Muscle layer of colon (tissue), 2 donors: Measurements from ENCODE around the gene DNA2.
"Not testable (repeated sequence)": the region's sequence is repeated elsewhere in the genome, so short reads cannot be mapped to it uniquely, and the experiment has no call there.

ENCODE experiments used
- H3K27ac ChIP-seq: one replicate; pipeline ENCODE4 v1.7.0; 2013; ENCODE audit warnings: low read depth, mild to moderate bottlenecking, low read length, moderate library complexity
- H3K27me3 ChIP-seq, 2 donors: one replicate each; pipeline ENCODE4 v1.7.0; 2013; ENCODE audit warnings: low read length in 2 of 2, mild to moderate bottlenecking in 2 of 2; ENCODE audit not compliant: insufficient read depth in 2 of 2, control insufficient read depth in 1 of 2
- H3K36me3 ChIP-seq: one replicate; pipeline ENCODE4 v1.7.0; 2013; ENCODE audit warnings: mild to moderate bottlenecking, low read length; ENCODE audit not compliant: insufficient read depth
- H3K4me1 ChIP-seq: one replicate; pipeline ENCODE4 v1.7.0; 2013; ENCODE audit warnings: mild to moderate bottlenecking, low read length; ENCODE audit not compliant: insufficient read depth
- H3K4me3 ChIP-seq, 2 donors: one replicate each; pipeline ENCODE4 v1.7.0; 2013; ENCODE audit warnings: low read length in 2 of 2, low read depth in 1 of 2, mild to moderate bottlenecking in 1 of 2, moderate library complexity in 1 of 2
- H3K9ac ChIP-seq: one replicate; pipeline ENCODE4 v1.7.0; 2013; ENCODE audit warnings: low read length
- H3K9me3 ChIP-seq: one replicate; pipeline ENCODE4 v1.7.0; 2013; ENCODE audit warnings: mild to moderate bottlenecking, low read length
- donor health status: abdominal sarcoma.
- donor health status: Adenocarcinoma of cecum.

DNA2 gene

GRCh38 chr10:68489919-68490318 lies 18.1 kb upstream of the DNA2 start:
- peaks cover 29% of the 10 kb centered on the region for H3K36me3 ChIP-seq

GRCh38 chr10:68474021-68474420 lies 2.2 kb upstream of the DNA2 start:
- Histone ChIP-seq H3K36me3 (no peaks in the 10 kb centered on the region), H3K4me3 (no peak overlapping the region), H3K27me3 (no peaks in the 10 kb centered on the region), H3K27ac (no peak overlapping the region), H3K9ac (no peak overlapping the region), H3K4me1 (peaks cover 6% of the 10 kb centered on the region), H3K9me3 (no peaks in the 10 kb centered on the region)

More at GRCh38 chr10:68489919-68490318, 18.1 kb upstream of the DNA2 start:
- no peaks in the 10 kb centered on the region for H3K9me3 ChIP-seq
- no peak overlapping the region for H3K9ac ChIP-seq
- H3K27me3 ChIP-seq = no peaks in the 10 kb centered on the region
- H3K4me1 ChIP-seq = no peaks in the 10 kb centered on the region
- H3K27ac ChIP-seq = no peak overlapping the region
- H3K4me3 ChIP-seq = no peak overlapping the region

GRCh38 chr10:68471063-68471585 lies 649 bp downstream of the DNA2 start:
- Histone ChIP-seq H3K36me3 (no peaks in the 10 kb centered on the region), H3K4me1 (peaks cover 6% of the 10 kb centered on the region), H3K9me3 (no peaks in the 10 kb centered on the region), H3K4me3 (peak overlapping the region; percentile 58 to 88), H3K9ac (no peak overlapping the region), H3K27ac (no peak overlapping the region), H3K27me3 (no peaks in the 10 kb centered on the region)

- H3K27me3 ChIP-seq = no peaks in the 10 kb centered on the region
- no peaks in the 10 kb centered on the region for H3K9me3 ChIP-seq
- H3K9ac ChIP-seq = no peak overlapping the region
- H3K27ac ChIP-seq = no peak overlapping the region
- H3K36me3 ChIP-seq = no peaks in the 10 kb centered on the region
- H3K4me3 ChIP-seq = no peak overlapping the region
- peaks cover 6% of the 10 kb centered on the region for H3K4me1 ChIP-seq
These were observed 1.5 kb downstream of the DNA2 start for GRCh38 chr10:68470300-68470699.

GRCh38 chr10:68469838-68470237 lies 1.9 kb downstream of the DNA2 start:
- no peak overlapping the region for H3K4me3 ChIP-seq
- peaks cover 6% of the 10 kb centered on the region for H3K4me1 ChIP-seq
- H3K9me3 ChIP-seq = no peaks in the 10 kb centered on the region
- H3K27me3 ChIP-seq = no peaks in the 10 kb centered on the region
- H3K27ac ChIP-seq = no peak overlapping the region
- H3K36me3 ChIP-seq = no peaks in the 10 kb centered on the region
- H3K9ac ChIP-seq = no peak overlapping the region

- not testable (repeated sequence) for H3K27ac ChIP-seq, H3K36me3 ChIP-seq, H3K9me3 ChIP-seq, H3K4me3 ChIP-seq, H3K4me1 ChIP-seq, H3K9ac ChIP-seq, H3K27me3 ChIP-seq
These were observed 7.0 kb downstream of the DNA2 start for GRCh38 chr10:68464729-68465128.

DNA sequence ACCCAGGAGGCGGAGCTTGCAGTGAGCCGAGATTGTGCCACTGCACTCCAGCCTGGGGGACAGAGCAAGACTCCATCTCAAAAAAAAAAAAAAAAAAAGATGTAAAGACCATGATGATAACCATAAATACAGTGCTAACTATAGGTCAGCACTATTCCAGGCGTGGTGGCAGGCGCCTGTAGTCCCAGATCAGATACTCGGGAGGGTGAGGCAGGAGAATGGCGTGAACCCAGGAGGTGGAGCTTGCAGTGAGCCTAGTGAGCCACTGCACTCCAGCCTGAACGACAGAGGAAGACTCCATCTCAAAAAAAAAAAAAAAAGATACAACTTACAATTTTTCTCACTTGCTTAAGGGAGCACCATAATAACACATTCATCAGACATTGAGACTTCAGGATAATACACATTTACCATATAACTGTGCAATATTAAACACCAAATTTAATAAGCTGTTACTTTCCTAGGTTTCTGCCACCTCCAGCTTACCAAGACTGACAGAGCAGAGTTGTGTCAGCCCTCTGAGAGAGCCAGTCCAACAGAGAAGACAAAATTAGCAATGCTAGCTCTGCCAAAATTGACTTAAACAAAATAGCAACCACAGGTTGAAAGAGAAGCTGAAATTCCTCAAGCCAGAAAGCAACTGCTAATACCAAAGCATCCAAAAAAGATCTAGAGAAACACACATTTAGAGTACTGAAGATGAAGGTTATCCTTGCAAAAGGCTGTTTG lies 8.2 kb downstream of the DNA2 start:
- H3K27ac ChIP-seq = no peak overlapping the region
- H3K9me3 ChIP-seq = no peaks in the 10 kb centered on the region
- no peaks in the 10 kb centered on the region for H3K4me1 ChIP-seq
- H3K9ac ChIP-seq = no peak overlapping the region
- H3K4me3 ChIP-seq = no peak overlapping the region
- no peaks in the 10 kb centered on the region for H3K36me3 ChIP-seq
- no peaks in the 10 kb centered on the region for H3K27me3 ChIP-seq

DNA sequence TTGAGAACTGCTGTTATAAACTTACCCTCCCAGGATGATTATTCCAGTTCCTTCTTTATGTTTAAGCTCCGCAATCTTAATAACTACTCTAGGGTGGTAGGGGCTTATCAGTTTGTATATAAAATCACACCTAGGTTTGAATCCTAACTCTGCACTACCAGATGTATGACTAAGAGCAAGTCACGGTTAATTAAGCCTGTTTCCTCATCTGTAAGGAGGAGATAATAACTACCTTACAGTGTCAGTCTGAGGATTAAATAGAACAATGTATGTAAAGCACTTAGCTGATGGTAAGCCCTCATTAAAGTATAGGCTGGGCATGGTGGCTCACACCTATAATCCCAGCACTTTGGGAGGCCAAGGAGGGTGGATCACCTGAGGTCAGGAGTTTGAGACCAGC lies 9.2 kb downstream of the DNA2 start:
- H3K27me3 ChIP-seq = no peaks in the 10 kb centered on the region
- H3K36me3 ChIP-seq = no peaks in the 10 kb centered on the region
- H3K4me3 ChIP-seq = no peak overlapping the region
- H3K9ac ChIP-seq = no peak overlapping the region
- H3K27ac ChIP-seq = no peak overlapping the region
- H3K4me1 ChIP-seq = no peaks in the 10 kb centered on the region
- H3K9me3 ChIP-seq = no peaks in the 10 kb centered on the region

DNA sequence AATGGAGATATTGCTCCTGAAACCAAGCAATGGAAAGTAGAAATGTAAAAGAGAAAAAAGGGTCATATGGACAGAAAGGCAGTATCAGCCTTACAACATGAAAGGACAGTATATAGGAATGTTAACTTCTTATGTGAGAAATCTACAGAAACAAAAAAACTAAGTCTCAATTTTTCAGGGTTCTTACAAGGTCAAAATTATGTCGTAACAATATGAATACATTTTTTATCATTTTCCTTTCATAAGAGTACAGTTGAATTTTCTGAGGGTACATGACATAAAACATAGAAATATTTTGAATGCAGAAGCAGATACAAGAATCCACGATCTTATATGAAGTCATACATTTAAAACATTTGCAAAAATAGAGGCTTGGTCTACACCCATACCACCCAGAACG lies 10.7 kb downstream of the DNA2 start:
- H3K4me1 ChIP-seq = no peaks in the 10 kb centered on the region
- H3K4me3 ChIP-seq = no peak overlapping the region
- H3K9me3 ChIP-seq = no peaks in the 10 kb centered on the region
- no peak overlapping the region for H3K27ac ChIP-seq
- no peaks in the 10 kb centered on the region for H3K36me3 ChIP-seq
- H3K27me3 ChIP-seq = no peaks in the 10 kb centered on the region
- H3K9ac ChIP-seq = no peak overlapping the region

- H3K9ac ChIP-seq, H3K27me3 ChIP-seq, H3K27ac ChIP-seq, H3K4me1 ChIP-seq, H3K4me3 ChIP-seq, H3K36me3 ChIP-seq, H3K9me3 ChIP-seq: not testable (repeated sequence)
These were observed 22.1 kb downstream of the DNA2 start for GRCh38 chr10:68449698-68450097.

DNA sequence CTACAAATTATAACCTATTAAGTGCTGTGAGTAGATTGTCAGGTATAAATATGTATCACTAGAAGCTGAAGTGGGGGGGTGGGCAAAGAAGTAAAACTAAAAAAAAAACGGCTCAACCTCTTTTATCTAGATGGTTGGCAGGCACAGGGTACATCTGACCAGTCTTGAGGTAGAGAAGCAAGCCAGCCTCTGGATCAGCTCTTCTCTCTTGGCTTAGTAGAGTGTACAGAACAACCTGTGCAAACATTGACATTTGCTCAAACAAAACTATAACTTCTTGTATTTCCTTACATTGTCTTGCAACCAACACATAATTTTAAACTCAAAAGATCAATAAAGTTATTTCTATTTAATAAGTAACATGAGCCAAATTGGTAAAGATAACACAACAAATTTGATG lies 25.6 kb downstream of the DNA2 start:
- no peaks in the 10 kb centered on the region for H3K9me3 ChIP-seq
- H3K36me3 ChIP-seq = no peaks in the 10 kb centered on the region
- H3K9ac ChIP-seq = no peak overlapping the region
- H3K4me1 ChIP-seq = no peaks in the 10 kb centered on the region
- H3K4me3 ChIP-seq = no peak overlapping the region
- no peak overlapping the region for H3K27ac ChIP-seq
- no peaks in the 10 kb centered on the region for H3K27me3 ChIP-seq

- Histone ChIP-seq H3K27me3 (no peaks in the 10 kb centered on the region), H3K4me1 (no peaks in the 10 kb centered on the region)
These were observed 28.8 kb downstream of the DNA2 start for GRCh38 chr10:68442971-68443370.

More at GRCh38 chr10:68442971-68443370, 28.8 kb downstream of the DNA2 start:
- Histone ChIP-seq H3K36me3 (no peaks in the 10 kb centered on the region), H3K4me3 (no peak overlapping the region), H3K9ac (no peak overlapping the region), H3K27ac (no peak overlapping the region), H3K9me3 (no peaks in the 10 kb centered on the region)
